Astrocyte (in vitro differentiated cells and primary cell): ENCODE data around the gene UGT1A9. TPM values are rescaled to one million over a fixed set of nuclear protein-coding genes. Genes with fewer than 3 reads are reported as not detected.

Experiments
- DNase-seq: peaks from one replicate; pipeline ENCODE4 v3.0.0-alpha.2; 2010; ENCODE audit warnings: low read depth
- FAIRE-seq: peaks from 2 replicates; lab custom pipeline; 2011; peaks lifted over from hg19 to GRCh38; lab: Jason Lieb, UNC
- H2AFZ ChIP-seq: 2 replicates; pipeline ENCODE4 v1.6.0; 2012; ENCODE audit warnings: low read depth, low read length, inconsistent platforms
- H3K27ac ChIP-seq: 2 replicates; pipeline ENCODE4 v1.5.1; 2011; ENCODE audit warnings: low read depth, low read length, inconsistent platforms
- H3K27me3 ChIP-seq: 2 replicates; pipeline ENCODE4 v1.6.0; 2011; ENCODE audit warnings: low read length, inconsistent platforms; ENCODE audit not compliant: insufficient read depth
- H3K36me3 ChIP-seq: 2 replicates; pipeline ENCODE4 v1.5.1; 2011; ENCODE audit warnings: low read length, inconsistent platforms; ENCODE audit not compliant: insufficient read depth
- H3K4me1 ChIP-seq: 2 replicates; pipeline ENCODE4 v1.5.1; 2011; ENCODE audit warnings: low read length, inconsistent platforms; ENCODE audit not compliant: insufficient read depth
- H3K4me2 ChIP-seq: 2 replicates; pipeline ENCODE4 v1.6.0; 2012; ENCODE audit warnings: low read length, inconsistent platforms
- H3K4me3 ChIP-seq: 2 replicates; pipeline ENCODE4 v1.5.1; 2011; ENCODE audit warnings: low read depth, mild to moderate bottlenecking, low read length, inconsistent platforms; ENCODE audit not compliant: insufficient read depth
- H3K79me2 ChIP-seq: 2 replicates; pipeline ENCODE4 v1.6.0; 2012; ENCODE audit warnings: mild to moderate bottlenecking, low read length, inconsistent platforms; ENCODE audit not compliant: insufficient read depth
- H3K9ac ChIP-seq: 2 replicates; pipeline ENCODE4 v1.6.0; 2012; ENCODE audit warnings: mild to moderate bottlenecking, low read length, inconsistent platforms
- H3K9me3 ChIP-seq: 2 replicates; pipeline ENCODE4 v1.5.1; 2012; ENCODE audit warnings: low read depth, mild to moderate bottlenecking, low read length, inconsistent platforms; ENCODE audit not compliant: insufficient read depth
- H4K20me1 ChIP-seq: 2 replicates; pipeline ENCODE4 v1.6.0; 2012; ENCODE audit warnings: low read length, inconsistent platforms; ENCODE audit not compliant: insufficient read depth
- H3K27ac Mint-ChIP-seq: one replicate; pipeline ENCODE4 v1.8.0; 2021; ENCODE audit warnings: mild to moderate bottlenecking, mixed read lengths; ENCODE audit not compliant: unreplicated experiment
- H3K27me3 Mint-ChIP-seq: one replicate; pipeline ENCODE4 v1.8.0; 2021; ENCODE audit warnings: low read depth, mixed read lengths; ENCODE audit not compliant: unreplicated experiment
- H3K36me3 Mint-ChIP-seq: one replicate; pipeline ENCODE4 v1.8.0; 2021; ENCODE audit warnings: low read depth, mixed read lengths; ENCODE audit not compliant: unreplicated experiment
- H3K4me1 Mint-ChIP-seq: one replicate; pipeline ENCODE4 v1.8.0; 2021; ENCODE audit warnings: low read depth, mixed read lengths; ENCODE audit not compliant: unreplicated experiment
- H3K4me3 Mint-ChIP-seq: one replicate; pipeline ENCODE4 v1.8.0; 2021; ENCODE audit warnings: mild to moderate bottlenecking, moderate library complexity, mixed read lengths; ENCODE audit not compliant: unreplicated experiment
- H3K9me3 Mint-ChIP-seq: one replicate; pipeline ENCODE4 v1.8.0; 2021; ENCODE audit warnings: mild to moderate bottlenecking, mixed read lengths; ENCODE audit not compliant: unreplicated experiment
- CTCF ChIP-seq: IDR thresholded peaks from 2 replicates; pipeline ENCODE4 v1.5.1; 2011; ENCODE audit warnings: low read depth, mild to moderate bottlenecking, inconsistent platforms, low read length, moderate library complexity; ENCODE audit not compliant: insufficient read depth
- EZH2 ChIP-seq: IDR thresholded peaks from 2 replicates; pipeline ENCODE4 v1.6.1; 2012; ENCODE audit warnings: mild to moderate bottlenecking, low read length, inconsistent platforms; ENCODE audit not compliant: insufficient read depth
- total RNA-seq: library from RNA; stranded (reverse); gene quantifications from 2 replicates; pipeline ENCODE4 v1.2.1, GENCODE V29; 2021

The UGT1A9 gene
- total RNA-seq, 1 donor from 2014 or later = not detected

- no peak overlapping the region for H3K4me2 ChIP-seq
- Mint-ChIP-seq H3K4me3 (no peak overlapping the region), H3K27me3 (peaks cover 27% of the 10 kb centered on the region), H3K36me3 (no peaks in the 10 kb centered on the region), H3K4me1 (no peaks in the 10 kb centered on the region), H3K9me3 (no peaks in the 10 kb centered on the region), H3K27ac (no peak overlapping the region)
- H3K4me3 ChIP-seq = no peak overlapping the region
- H3K27ac ChIP-seq = no peak overlapping the region
- no peak for DNase-seq
- no peak overlapping the region for H2AFZ ChIP-seq
- no peaks in the 10 kb centered on the region for H3K9me3 ChIP-seq
- H3K27me3 ChIP-seq = no peaks in the 10 kb centered on the region
- no peak for TF ChIP-seq EZH2
- no peak for TF ChIP-seq CTCF
- no peaks in the 10 kb centered on the region for H3K79me2 ChIP-seq
- no peaks in the 10 kb centered on the region for H4K20me1 ChIP-seq
- no peaks in the 10 kb centered on the region for H3K4me1 ChIP-seq
- H3K9ac ChIP-seq = no peak overlapping the region
- no peak for FAIRE-seq
- H3K36me3 ChIP-seq = no peaks in the 10 kb centered on the region
These were observed 145.7 kb downstream of the UGT1A9 start for GRCh38 chr2:233817361-233817911.

DNA sequence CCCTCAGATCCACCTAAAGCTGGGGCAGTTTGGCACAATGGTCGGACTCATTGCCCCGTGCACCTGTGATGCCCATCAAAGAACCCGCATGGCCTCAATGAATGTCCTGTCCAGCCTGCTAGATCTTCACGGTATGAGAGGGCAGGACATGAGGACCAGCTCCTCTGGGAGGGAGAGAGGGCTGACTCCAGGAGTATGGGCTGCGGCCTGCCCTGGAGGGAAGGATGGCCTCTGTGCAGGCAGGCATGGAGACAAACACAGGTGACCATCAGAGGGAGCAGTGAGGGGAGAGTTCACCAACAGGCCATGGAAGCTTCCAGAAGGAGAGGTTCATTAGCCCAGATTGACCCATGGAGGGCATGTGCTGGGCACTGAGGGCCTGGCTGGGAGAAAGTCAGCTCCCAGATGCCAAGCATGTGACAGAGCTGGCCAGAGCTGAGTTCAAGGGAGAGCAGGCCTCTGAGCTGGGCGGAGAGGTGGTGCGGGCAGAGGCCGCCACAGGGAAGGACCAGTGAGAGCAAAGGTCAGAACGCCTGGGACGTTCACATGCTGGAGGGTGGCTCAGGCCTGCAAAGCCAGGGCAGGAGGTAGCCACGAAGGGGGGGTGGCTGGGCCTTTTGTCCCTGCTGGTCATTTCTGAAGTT is 146.4 kb downstream of the UGT1A9 start:
- H3K9ac ChIP-seq = no peak overlapping the region
- TF ChIP-seq EZH2 (no peak), CTCF (no peak)
- H3K4me1 Mint-ChIP-seq = no peaks in the 10 kb centered on the region
- no peaks in the 10 kb centered on the region for H3K79me2 ChIP-seq
- no peaks in the 10 kb centered on the region for H3K9me3 ChIP-seq
- H3K4me3 Mint-ChIP-seq = no peak overlapping the region
- H3K36me3 ChIP-seq = no peaks in the 10 kb centered on the region
- H3K4me1 ChIP-seq = no peaks in the 10 kb centered on the region
- H3K9me3 Mint-ChIP-seq = no peaks in the 10 kb centered on the region
- no peak overlapping the region for H3K4me3 ChIP-seq
- no peaks in the 10 kb centered on the region for H4K20me1 ChIP-seq
- DNase-seq = no peak
- peaks cover 25% of the 10 kb centered on the region for H3K27me3 Mint-ChIP-seq
- no peak overlapping the region for H3K4me2 ChIP-seq
- no peak for FAIRE-seq
- no peaks in the 10 kb centered on the region for H3K36me3 Mint-ChIP-seq
- no peak overlapping the region for H2AFZ ChIP-seq
- H3K27me3 ChIP-seq = no peaks in the 10 kb centered on the region
- H3K27ac Mint-ChIP-seq = no peak overlapping the region
- no peak overlapping the region for H3K27ac ChIP-seq
